IPS-11a (cell line): ENCODE data around the gene POLR1H.
"Not testable (repeated sequence)": the region's sequence is repeated elsewhere in the genome, so short reads cannot be mapped to it uniquely, and the experiment has no call there.

Source experiments
- H3K4me3 ChIP-seq: one replicate; pipeline ENCODE4 v1.5.1; 2013; ENCODE audit warnings: low read depth, low read length, control low read depth

Gene POLR1H, protein sequence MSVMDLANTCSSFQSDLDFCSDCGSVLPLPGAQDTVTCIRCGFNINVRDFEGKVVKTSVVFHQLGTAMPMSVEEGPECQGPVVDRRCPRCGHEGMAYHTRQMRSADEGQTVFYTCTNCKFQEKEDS

DNA sequence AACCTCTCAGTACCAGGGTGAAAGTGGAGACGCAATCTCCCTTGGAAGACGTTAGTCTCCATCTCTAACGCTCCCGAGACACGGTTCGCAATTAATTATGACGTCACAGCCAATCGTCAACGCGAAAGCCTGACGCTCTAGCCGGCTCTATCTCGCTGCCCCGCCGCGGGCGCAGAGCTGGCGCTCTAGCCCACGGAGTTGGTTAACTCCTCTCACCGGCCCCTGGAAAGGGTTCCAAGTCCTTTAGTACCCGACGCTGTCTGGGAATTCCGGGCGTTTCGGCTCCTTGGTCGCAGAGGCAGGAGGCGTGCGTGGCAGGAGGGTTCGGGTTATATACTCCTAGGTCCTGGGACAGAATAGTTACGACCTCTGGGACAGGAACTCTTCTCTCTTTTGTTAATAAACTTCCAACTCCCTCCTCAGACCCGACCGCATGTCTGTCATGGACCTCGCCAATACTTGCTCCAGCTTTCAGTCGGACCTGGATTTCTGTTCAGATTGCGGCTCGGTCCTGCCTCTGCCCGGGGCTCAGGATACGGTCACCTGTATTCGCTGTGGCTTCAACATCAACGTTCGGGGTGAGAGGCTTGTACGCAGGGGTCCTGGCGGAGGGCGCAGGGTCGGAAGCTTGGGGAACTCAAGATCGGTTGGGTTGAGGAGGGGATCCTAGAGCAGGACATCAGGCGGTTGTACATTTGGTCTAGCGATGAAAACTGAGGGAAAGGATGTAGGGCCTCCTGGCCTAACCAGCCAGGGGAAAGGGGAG, at the start of gene POLR1H:
POLR1H (plus strand) TSS at position 174 of the 766 bp plus-strand sequence; CDS start at position 434, 260 bp downstream.
- peak within 1 kb of the TSS; percentile 98 for H3K4me3 ChIP-seq

DNA sequence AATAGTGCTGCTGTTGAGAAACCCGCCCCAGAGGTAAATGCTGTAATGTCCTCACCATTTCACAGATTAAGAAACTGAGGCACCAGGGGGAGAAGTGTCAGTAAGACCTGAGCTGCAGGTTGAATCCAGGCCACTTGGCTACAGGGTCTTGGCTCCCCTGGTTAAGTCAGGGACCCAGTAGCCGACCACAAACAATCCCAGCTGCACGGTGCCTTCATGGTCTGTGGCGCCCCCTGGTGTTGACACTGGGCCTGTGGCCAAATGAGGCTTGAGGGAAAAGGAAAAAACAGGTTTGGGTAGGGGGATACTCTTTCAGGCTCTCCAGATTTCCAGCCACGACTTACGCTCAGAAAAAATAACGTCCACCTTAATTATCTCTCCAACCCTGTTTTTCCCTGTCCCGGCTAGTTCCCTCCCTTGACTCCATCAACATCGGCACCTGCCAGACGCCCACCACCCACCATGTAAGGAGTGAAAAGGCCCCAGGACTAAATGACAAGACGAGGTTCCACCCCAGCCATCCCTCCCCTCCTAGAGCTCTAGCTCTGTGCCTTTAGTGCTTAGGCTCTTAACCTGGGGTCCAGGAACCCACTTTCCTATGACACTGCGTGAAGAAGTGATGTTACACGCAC, 47.7 kb upstream of the POLR1H start:
- no peak overlapping the region for H3K4me3 ChIP-seq

DNA sequence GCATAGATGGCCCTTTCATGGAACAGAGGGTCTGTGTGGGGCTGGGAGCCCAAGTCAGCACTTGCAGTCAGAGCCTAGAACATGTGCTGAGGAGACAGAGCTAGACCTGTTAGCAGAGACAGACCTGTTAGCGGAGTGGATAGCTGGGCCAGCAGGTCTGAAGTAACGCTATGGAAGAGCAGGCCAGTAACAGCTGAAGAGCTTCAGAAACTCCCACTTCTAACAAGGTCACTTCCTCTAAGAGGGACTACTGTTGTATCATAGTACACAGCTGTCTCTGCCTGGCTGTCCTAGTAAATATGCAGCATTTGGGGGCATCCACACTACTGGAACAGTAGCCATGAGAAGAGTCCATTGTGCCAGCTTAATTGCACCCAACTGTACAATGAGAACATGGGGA, 41.2 kb upstream of the POLR1H start:
- no peak overlapping the region for H3K4me3 ChIP-seq

DNA sequence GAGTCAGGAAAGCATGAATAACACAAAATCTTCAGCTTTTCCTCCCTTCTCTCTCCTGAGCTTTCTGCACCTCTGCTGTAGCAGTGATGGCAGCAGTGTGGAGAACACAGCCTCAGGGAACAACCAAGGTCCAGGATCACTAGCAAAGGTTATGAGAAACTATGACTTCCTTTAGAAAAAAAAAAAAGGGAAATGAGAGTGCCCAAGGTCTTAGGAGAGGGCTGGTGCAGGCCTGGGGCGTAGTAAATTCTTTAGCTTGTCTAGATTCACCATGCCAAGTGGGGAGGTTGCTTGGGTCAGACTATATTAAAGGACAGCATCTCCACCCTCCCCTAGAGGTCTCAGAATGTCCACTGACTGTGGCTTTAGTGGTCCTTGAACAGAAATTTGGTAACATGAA, 40.4 kb upstream of the POLR1H start:
- no peak overlapping the region for H3K4me3 ChIP-seq

DNA sequence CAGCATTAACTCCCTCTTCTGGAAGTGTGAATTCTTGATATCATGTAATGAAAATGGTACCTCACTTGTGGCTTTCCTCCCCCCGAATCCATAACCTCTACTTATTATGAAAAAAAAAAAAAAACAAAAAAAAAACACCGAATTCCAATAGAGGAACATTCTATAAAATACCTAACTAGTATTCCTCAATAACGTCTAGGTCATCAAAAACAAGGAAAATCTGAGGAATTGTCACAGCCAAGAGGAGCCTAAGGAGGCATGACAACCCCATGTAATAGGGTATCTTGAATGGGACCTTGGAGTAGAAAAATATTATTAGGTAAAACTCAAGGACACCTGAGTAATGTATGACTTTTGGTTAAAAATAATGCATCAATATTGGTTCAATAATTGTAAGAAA, 38.9 kb upstream of the POLR1H start:
- no peak overlapping the region for H3K4me3 ChIP-seq

DNA sequence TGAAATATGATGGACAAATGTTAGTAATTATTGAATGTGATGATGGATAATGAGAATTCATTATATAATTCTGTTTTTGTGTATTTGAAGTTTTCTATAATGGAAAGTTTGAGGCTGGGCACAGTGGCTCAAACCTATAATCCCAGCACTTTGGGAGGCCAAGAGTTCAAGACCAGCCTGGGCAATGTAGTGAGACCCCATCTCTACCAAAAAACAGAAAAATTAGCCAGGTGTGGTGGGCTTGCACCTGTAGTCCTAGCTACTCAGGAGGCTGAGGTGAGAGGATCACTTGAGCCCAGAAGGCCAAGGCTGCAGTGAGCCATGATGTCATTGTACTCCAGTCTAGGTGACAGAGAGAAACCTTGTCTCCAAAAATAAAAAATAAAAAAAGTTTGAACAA, 38.4 kb upstream of the POLR1H start:
- not testable (repeated sequence) for H3K4me3 ChIP-seq

DNA sequence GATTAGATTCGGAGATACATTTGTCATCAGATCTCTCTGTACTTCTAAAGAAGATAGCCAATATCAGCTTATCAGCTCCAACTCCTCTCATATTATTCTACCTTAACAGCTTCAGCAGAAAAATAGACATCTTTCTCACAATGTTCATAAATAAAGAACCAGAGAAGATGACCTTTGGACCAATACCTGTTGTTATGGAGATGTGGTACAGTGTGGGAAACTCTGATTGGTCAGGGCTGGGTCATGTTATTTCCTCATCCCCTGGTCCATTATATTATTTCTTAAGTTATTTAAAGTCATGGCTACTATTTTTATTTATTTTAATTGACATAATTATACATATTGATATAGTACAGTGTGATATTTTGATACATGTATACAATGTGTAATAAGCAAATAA, 35.9 kb upstream of the POLR1H start:
- H3K4me3 ChIP-seq = no peak overlapping the region

DNA sequence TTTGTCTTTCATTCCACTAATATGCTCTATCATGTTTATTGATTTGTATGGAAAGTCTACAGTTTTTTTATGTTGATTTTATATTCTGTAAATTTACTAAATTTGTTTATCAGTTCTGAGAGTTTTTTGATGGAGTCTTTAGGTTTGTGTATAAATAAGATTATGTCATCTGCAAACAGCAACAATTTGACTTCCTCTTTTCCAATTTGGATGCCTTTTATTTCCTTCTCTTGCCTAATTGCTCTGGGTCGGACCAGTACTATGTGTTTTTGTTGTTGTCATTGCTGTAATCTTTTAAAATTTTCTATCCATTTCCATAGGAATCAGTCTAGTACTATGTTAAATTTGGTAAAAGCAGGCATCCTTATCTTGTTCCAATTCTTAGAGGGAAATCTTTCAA, 31.5 kb upstream of the POLR1H start:
- H3K4me3 ChIP-seq = no peak overlapping the region

DNA sequence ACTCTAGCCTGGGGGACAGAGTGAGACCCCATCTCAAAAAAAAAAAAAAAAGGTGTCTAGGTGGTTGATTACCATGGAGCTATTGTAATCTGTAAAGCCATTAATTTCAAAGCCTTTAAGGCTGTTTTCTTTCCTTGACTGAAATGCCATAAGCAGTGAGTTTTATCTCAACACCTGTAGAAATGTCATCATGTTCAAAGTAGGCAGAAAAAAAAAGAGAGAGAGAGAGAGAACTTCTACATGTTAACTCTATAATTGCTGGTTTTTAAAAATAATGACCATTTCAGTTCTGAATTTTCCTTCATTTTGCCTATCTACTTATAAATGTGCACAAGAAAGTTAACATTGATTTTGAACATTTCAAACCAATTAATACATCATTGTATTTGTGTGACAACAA, 29.7 kb upstream of the POLR1H start:
- H3K4me3 ChIP-seq = no peak overlapping the region

DNA sequence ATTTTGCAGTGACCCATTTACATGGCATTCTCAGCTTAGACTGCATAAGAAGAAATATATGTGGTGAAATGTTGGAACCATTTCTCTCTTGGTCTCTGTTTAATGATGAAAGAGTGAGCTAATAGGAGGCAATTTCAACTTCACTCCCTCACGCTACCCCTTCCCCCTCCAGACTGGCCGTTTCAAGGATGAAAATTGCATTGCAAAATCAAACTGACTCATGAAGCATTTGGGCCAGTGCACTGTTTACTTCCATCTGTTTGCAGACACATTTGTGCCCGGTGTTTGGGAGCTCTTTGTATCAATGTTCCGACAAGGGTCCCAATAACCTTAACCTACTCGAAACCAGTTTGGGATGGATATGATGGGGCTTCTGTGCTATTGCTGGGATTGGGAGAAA, 27.6 kb upstream of the POLR1H start:
- H3K4me3 ChIP-seq = not testable (repeated sequence)

DNA sequence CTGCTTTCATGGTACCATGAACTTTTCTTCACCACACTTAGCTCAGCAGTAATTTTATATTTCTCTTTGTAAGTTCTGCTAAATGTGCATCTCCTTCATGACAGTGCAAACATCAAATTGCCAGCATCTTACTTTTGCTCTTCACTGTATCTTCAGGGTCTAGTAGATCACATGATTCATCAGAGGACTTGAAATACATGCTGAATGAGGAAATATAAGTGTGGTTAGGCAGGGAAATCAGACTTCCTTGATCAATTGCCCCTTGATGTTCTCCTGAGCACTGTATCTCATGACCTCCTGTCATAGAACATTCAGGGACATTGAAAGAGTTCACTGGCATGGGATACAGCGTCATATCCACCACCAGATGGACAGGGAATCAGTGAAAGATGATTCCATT, 25.3 kb upstream of the POLR1H start:
- H3K4me3 ChIP-seq = no peak overlapping the region

DNA sequence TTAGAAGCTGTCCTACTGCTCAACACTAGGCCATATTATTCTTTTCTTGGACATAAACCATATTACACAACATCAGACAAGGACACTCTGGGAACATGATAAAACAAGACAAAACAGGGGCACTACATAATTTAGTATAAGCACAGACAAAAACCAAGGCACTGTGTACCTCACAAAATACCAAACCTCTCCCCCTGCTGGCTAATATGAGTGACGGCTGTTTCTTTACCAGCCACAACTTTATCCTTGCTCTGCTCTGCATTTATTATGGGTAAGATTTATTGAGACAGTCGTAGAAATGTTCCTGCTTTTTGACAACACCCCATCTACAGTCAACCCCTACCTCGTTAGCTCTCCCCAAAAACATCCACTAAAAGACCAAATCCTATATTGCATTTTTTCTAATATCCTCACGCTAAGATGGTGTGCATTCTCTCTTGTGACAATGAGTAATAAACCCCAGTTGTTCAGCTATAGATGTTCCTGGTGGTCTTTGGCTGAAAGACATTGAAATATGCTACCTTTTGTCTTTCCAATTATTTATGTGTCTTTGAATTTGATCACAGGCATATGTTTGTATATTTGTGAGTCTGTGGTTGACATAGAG, 23.8 kb upstream of the POLR1H start:
- no peak overlapping the region for H3K4me3 ChIP-seq

DNA sequence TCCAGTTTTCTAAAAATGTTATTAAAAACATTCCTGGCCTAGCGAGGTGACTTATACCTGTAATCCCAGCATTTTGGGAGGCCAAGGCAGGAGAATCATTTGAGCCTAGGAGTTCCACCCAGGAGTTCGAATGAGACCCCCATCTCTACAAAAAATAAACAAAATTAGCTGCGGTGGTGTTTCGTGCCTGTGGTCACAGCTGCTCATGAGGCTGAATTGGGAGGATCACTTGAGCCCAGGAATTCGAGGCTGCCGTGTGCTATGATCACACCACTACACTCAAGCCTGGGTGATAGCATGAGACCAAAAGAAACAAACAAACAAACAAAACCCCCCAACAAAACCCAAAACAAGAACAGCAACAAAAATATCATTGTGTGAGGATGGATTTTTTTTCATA, 19.8 kb upstream of the POLR1H start:
- no peak overlapping the region for H3K4me3 ChIP-seq

DNA sequence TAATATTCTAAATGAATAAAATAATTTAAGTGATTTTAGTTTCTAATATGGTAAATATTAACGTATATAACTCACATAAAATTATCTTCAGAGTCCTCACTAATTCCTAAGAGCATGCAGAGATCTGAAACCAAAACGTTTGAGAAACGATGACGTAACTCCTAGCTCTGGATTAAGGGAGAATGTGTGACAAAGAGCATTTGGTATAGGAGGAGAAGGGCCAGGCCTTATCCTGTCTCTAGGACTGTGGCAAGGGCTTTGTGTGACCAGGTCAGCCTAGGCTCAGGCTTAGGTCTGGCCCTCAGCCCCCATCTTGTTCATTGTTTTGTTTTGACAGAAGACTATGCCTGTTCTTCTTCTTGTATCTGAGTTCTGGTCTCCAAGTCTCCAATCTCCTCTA, 19.2 kb upstream of the POLR1H start:
- H3K4me3 ChIP-seq = no peak overlapping the region

DNA sequence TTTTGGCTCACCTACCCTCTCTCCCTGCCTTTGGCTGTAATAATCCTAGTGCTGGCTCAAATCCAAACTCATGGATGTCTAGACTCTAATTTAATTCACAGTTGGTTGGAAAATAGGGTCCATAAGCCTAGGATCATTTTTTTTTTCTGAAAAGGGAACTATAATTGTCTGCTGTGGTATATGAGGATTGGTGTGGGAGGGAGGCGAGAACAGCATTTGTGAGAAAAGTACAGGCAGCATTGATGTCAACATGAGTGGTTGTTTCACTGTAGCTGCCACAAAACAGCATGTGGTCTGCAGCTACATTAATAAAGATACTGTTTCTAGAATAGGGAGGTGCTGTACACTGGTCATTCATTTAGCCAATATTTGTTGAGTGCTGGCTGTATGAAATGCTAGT, 18.6 kb upstream of the POLR1H start:
- no peak overlapping the region for H3K4me3 ChIP-seq

DNA sequence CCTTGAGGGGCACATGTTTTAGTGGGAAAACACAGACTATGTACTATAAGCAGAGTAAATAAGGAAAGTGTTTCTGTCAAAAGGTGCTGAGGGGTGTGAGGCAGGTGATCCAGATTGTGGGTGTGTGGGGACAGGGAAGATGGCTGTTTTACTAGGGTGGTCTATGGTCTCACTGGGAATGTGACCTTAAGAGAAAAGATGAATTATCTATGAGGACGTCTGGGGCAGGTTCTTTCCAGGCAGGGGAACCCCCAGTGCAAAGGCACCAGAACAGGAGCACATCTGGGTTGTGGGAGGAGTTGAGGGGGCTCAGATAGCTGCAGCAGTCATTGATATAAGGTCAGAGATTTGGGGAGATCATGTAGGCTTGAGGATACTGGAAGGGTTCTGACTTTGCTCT, 18.2 kb upstream of the POLR1H start:
- H3K4me3 ChIP-seq = no peak overlapping the region

DNA sequence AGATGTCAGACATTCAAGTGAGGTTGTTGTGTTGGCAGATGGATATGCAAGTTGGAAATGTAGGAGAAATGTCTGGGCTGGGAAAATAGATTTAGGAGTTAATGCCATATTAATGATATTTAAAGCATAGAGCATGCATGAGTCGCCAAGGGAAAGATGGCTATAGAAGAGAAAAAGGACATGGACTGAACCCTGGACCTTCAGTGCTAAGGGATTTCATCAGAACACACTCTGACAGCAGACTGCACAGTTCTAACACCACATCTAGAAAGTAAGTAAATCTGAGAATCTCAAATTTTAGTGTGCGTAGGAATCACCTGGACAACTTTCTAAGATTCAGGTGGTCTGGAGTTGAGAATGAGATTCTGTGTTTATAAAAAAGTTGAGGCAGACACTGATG, 17.3 kb upstream of the POLR1H start:
- H3K4me3 ChIP-seq = no peak overlapping the region

DNA sequence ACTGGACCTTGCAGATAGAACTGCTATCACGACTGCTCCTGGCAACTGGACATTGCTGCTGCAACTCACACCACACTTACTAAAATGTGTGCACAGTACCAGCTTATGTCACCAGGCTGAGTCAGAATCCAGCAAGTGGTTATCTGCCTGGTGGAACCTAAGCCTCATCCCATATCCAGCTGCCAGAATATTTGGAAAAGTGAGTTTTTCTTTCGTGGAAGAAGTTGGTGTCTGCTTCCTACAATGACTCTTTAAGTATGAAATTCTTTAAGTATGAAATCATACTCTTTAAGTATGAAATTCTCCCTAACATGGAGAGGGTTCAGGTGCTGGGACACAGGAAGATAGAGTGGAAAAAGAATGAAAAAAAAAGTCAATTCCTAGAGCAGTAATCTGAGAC, 16.4 kb upstream of the POLR1H start:
- no peak overlapping the region for H3K4me3 ChIP-seq

DNA sequence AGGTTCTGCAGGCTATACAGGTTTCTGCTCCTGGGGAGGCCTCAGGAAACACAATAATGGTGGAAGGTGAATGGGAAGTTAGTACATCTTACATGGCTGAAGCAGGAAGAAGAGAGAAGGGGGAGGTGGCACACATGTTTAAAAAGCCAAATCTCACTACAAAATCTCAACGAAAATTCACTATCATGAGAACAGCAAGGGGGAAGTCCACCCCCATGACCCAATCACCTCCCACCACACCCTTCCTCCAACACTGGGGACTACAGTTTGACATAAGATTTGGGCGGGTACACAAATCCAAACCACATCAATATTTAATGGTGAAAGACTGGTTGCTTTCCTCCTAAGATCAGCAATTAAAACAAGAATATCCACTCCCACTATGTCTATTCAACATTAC, 13.8 kb upstream of the POLR1H start:
- H3K4me3 ChIP-seq = no peak overlapping the region

DNA sequence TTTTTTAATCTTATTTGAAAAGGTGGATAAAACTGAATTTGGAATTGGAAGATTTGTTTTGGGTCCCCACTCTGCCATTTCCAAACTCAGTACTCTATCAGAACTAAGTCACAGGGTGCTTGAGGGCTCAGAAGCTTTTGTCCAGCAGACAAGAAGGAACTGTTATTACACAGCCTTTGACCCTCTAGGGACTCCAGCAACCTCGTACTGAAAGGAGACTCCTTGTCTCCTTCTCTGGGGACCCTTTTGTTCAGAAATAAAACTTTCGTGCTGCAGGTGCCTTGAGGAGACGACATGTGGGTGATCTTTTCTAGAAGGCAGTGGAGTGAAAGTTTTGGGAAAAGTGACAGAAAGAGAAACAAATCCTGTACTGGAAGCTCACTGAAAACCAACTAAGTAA, 7.4 kb upstream of the POLR1H start:
- H3K4me3 ChIP-seq = no peak overlapping the region

DNA sequence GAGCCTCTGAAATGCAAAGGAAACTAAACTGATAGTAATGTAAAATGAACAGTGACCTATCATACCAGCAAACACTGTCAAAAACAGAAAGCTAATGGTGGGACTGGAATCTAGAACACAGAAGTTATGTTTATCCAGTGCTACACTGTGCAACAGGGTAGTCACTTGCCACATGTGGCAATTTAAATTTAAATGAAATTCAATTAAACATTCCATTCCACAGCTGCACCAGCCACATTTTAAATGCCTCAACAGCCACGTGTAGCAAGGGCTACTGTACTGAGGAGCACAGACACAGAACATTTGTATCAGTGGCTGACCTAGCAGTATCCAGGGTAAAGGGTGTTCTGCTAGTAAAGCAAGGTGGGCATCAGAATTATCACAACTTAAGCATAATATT, 5.6 kb upstream of the POLR1H start:
- no peak overlapping the region for H3K4me3 ChIP-seq

DNA sequence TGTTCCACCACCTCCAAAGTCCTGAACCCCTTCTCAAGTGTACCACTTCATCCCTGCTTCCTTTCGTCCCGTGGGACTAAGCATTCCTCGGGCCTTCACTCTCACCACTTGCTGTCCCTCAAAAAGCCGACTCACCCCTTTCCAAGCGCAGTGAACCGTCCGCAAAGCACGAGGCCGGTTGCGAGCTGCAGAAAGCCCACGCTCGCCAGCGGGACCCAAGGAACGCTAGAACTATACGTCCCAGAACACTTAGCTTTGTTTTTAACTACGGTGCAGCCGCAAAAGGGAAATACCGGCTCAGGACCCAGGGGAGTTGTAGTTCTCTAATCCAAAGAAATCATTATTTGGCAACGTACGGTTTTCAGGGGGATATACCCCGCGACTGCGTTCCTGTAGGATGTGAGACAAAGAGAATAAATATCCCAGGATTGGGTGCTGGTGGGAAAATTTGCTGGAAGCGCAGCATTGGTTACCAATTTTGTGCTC, 416 bp upstream of the POLR1H start:
- H3K4me3 ChIP-seq = peak overlapping the region; percentile 98
